H1 (cell line): ENCODE data around the gene DLST. TPM values are rescaled to one million over a fixed set of nuclear protein-coding genes. Genes with fewer than 3 reads are reported as not detected.

Source experiments
- CBX5 ChIP-seq: fragments of 300-800, 300-1000 bp; sonication (generic); IDR thresholded peaks from 2 replicates; pipeline ENCODE4 v1.7.1; 2016; ENCODE audit warnings: antibody characterized with exemption, low read length, low read depth
- EZH2 ChIP-seq: fragments of 200-600 bp; sonication (generic); IDR thresholded peaks from 2 replicates; pipeline ENCODE4 v1.7.1; 2012; ENCODE audit warnings: low read depth, mild to moderate bottlenecking, moderate library complexity, low read length, inconsistent platforms; ENCODE audit not compliant: severe bottlenecking
- GTF2F1 ChIP-seq: IDR thresholded peaks from 2 replicates; pipeline ENCODE4 v1.6.1; 2012; ENCODE audit warnings: low read depth, low read length, improper control_type of control experiment, borderline replicate concordance
- NANOG ChIP-seq: IDR thresholded peaks from 2 replicates; pipeline ENCODE4 v1.6.1; 2011; ENCODE audit warnings: low read length, low read depth, mild to moderate bottlenecking, inconsistent platforms; ENCODE audit not compliant: insufficient read depth, poor library complexity, severe bottlenecking
- RAD21 ChIP-seq, 2 experiments: IDR thresholded peaks in 1 of 2; conservative IDR thresholded peaks in 1 of 2; 2 replicates each; pipeline ENCODE4 v1.6.1; 2011; ENCODE audit warnings: low read depth in 2 of 2, low read length in 2 of 2, improper control_type of control experiment in 1 of 2, inconsistent platforms in 1 of 2, mild to moderate bottlenecking in 1 of 2, moderate library complexity in 1 of 2
- polyA plus RNA-seq, 7 experiments: library from polyadenylated mRNA; depleted of rRNA in 3 of 7; stranded (reverse) in 5 of 7; unstranded in 2 of 7; fragments of >200 nt in 5 of 7; fragments of 200-250 nt in 2 of 7; gene quantifications; 1 replicate in 5 of 7; 2 replicates in 1 of 7; 4 replicates in 1 of 7; pipeline versions ENCODE4 v1.2.1 to v1.2.3, GENCODE V29; 2011 to 2013; ENCODE audit warnings: missing spikeins in 2 of 7, mixed read lengths in 2 of 7
- total RNA-seq: library from RNA; stranded (reverse); fragmentation: NEBNext Ultra II Directional; extraction: Animal tissue kit (Norgen Biotek cat#: 25700); gene quantifications from 2 replicates; pipeline ENCODE4 v1.2.1, GENCODE V29; 2021
- TF ChIP-seq, protein P1 (sequence below): IDR thresholded peaks from 2 replicates; pipeline ENCODE4 v1.6.1; 2012; ENCODE audit warnings: inconsistent platforms

Gene DLST
- total and polyA plus RNA-seq, 2 of the 8 experiments (the other 6 are each of a cell fraction or from before 2014, with no cell fraction given), result 96.5 to 117 TPM

DNA sequence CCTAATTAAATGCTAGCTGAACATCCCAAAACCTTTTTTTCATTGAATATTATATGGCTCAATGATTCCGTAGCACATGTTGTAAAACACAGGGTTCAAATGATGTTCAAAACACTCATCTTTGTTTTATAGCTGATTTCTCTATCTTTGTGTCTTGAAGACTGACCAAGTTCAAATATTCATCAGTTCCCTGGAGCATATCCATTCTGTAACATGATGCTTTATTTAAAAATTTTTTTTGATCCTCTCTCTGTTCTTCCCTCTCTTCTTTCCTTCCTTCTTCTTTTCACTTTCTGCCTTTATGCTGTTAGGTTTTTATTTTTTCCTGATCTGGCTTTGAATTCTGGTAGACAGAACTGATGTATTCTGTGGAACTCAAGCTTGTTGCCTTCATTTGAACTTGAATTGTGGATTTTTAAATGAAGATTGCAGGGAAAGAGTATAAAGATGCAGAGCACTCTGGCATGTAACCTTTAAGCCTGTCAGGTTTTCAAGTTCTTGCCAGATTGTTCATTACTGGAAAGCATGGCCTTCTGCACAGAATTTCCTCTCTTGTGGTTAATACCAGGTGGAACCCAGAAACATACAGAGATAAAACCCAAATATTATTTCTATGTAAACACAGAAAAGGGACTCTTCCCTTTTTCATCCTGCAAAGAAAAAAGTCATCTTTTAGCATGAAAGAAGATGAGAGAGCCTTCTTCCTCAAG, 45.3 kb upstream of the DLST start (continued):
- TF ChIP-seq EZH2 (no peak), CBX5 (no peak), NANOG (no peak), RAD21 (IDR thresholded peaks at IDR 0.05 in 1 of 2, conservative IDR thresholded peaks at IDR 0.05 in 1 of 2; ENCODE audit: low read depth in 2 of 2, low read length in 2 of 2) (no peak), GTF2F1 (no peak)
- TF ChIP-seq, protein P1, sequence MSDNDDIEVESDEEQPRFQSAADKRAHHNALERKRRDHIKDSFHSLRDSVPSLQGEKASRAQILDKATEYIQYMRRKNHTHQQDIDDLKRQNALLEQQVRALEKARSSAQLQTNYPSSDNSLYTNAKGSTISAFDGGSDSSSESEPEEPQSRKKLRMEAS, result no peak
